ENCODE measurements around the gene SPNS2. TPM values are rescaled to one million over a fixed set of nuclear protein-coding genes. Genes with fewer than 3 reads are reported as not detected.

Gene SPNS2
- total RNA-seq, 1 donor from 2014 or later = 0.38 TPM

GRCh38 chr17:4509401-4509800 is 10.7 kb downstream of the SPNS2 start:
- CTCF ChIA-PET = no interaction called here
- POLR2A ChIA-PET = no interaction called here
- Mint-ChIP-seq H3K9me3 (no peaks in the 10 kb centered on the region), H3K36me3 (ENCODE audit: low read depth) (no peaks in the 10 kb centered on the region), H3K27me3 (peaks cover 41% of the 10 kb centered on the region), H3K4me1 (peaks cover 2% of the 10 kb centered on the region), H3K27ac (no peak overlapping the region), H3K4me3 (no peak overlapping the region)
- intact Hi-C loops (cut with micrococcal nuclease) = no loop called here
- ATAC-seq (ENCODE audit: low read depth) = no peak
- no peak for DNase-seq
- TF ChIP-seq CTCF (IDR thresholded peaks at IDR 0.05) = no peak

GRCh38 chr17:4509923-4510617 is 11.4 kb downstream of the SPNS2 start:
- POLR2A ChIA-PET = no interaction called here
- Mint-ChIP-seq H3K4me1 (peaks cover 2% of the 10 kb centered on the region), H3K9me3 (no peaks in the 10 kb centered on the region), H3K27ac (no peak overlapping the region), H3K27me3 (peaks cover 38% of the 10 kb centered on the region), H3K36me3 (ENCODE audit: low read depth) (no peaks in the 10 kb centered on the region), H3K4me3 (no peak overlapping the region)
- DNase-seq (no peak), ATAC-seq (ENCODE audit: low read depth) (no peak)
- no peak for TF ChIP-seq CTCF (IDR thresholded peaks at IDR 0.05)
- CTCF ChIA-PET = no interaction called here
- intact Hi-C loops (cut with micrococcal nuclease) = no loop called here

- Mint-ChIP-seq H3K4me3 (no peak overlapping the region), H3K36me3 (ENCODE audit: low read depth) (no peaks in the 10 kb centered on the region), H3K27ac (no peak overlapping the region), H3K9me3 (no peaks in the 10 kb centered on the region), H3K4me1 (peaks cover 2% of the 10 kb centered on the region), H3K27me3 (peaks cover 38% of the 10 kb centered on the region)
- TF ChIP-seq CTCF (IDR thresholded peaks at IDR 0.05) = no peak
- intact Hi-C loops (cut with micrococcal nuclease) = no loop called here
- ChIA-PET CTCF (no interaction called here), POLR2A (no interaction called here)
- no peak for ATAC-seq (ENCODE audit: low read depth)
- DNase-seq = no peak
These were observed 11.9 kb downstream of the SPNS2 start for GRCh38 chr17:4510618-4510941.

GRCh38 chr17:4511199-4511932 is 12.7 kb downstream of the SPNS2 start:
- ATAC-seq (ENCODE audit: low read depth) (no peak), DNase-seq (no peak)
- no peak overlapping the region for H3K4me3 Mint-ChIP-seq
- ChIA-PET CTCF (no interaction called here), POLR2A (no interaction called here)
- H3K27me3 Mint-ChIP-seq = peaks cover 34% of the 10 kb centered on the region
- intact Hi-C loops (cut with micrococcal nuclease) = no loop called here
- H3K4me1 Mint-ChIP-seq = peaks cover 2% of the 10 kb centered on the region
- no peak for TF ChIP-seq CTCF (IDR thresholded peaks at IDR 0.05)
- no peak overlapping the region for H3K27ac Mint-ChIP-seq
- no peaks in the 10 kb centered on the region for H3K36me3 Mint-ChIP-seq (ENCODE audit: low read depth)
- no peaks in the 10 kb centered on the region for H3K9me3 Mint-ChIP-seq

- Mint-ChIP-seq H3K9me3 (no peaks in the 10 kb centered on the region), H3K27ac (no peak overlapping the region)
- no peak for DNase-seq
These were observed 13.8 kb downstream of the SPNS2 start for GRCh38 chr17:4512156-4513112.

More at GRCh38 chr17:4512156-4513112, 13.8 kb downstream of the SPNS2 start:
- intact Hi-C loops (cut with micrococcal nuclease) = no loop called here
- ATAC-seq (ENCODE audit: low read depth) = no peak
- H3K4me3 Mint-ChIP-seq = no peak overlapping the region
- H3K27me3 Mint-ChIP-seq = peaks cover 31% of the 10 kb centered on the region
- no peaks in the 10 kb centered on the region for H3K36me3 Mint-ChIP-seq (ENCODE audit: low read depth)
- TF ChIP-seq CTCF (IDR thresholded peaks at IDR 0.05) = no peak
- peaks cover 2% of the 10 kb centered on the region for H3K4me1 Mint-ChIP-seq
- CTCF ChIA-PET = no interaction called here
- POLR2A ChIA-PET = interaction anchor here (0.6 kb wide), 1 partner anchor 207 kb away, joined by 6 read pairs; no protein-coding TSS in a partner anchor
